HG03159 (cell line): ENCODE measurements around the gene SVBP.

Experiments
- ATAC-seq: cut with Tn5 transposase; IDR thresholded peaks from one replicate; pipeline ENCODE4 v1.9.1; 2021; ENCODE audit warnings: mild to moderate bottlenecking, moderate library complexity; ENCODE audit not compliant: unreplicated experiment

The SVBP gene

GRCh38 chr1:42806593-42806992 is 10.6 kb downstream of the SVBP start:
- ATAC-seq: no peak

- ATAC-seq: no peak
Observed at GRCh38 chr1:42806171-42806570, 11.0 kb downstream of the SVBP start.

- no peak for ATAC-seq
Observed at GRCh38 chr1:42801832-42802473, 15.2 kb downstream of the SVBP start.

GRCh38 chr1:42797979-42798378 is 19.2 kb downstream of the SVBP start:
- no peak for ATAC-seq

- ATAC-seq: no peak
Observed at GRCh38 chr1:42797414-42797813, 19.8 kb downstream of the SVBP start.

GRCh38 chr1:42793824-42794223 is 23.4 kb downstream of the SVBP start:
- no peak for ATAC-seq

GRCh38 chr1:42788021-42788420 is 29.2 kb downstream of the SVBP start:
- no peak for ATAC-seq

- no peak for ATAC-seq
Observed at GRCh38 chr1:42786097-42786496, 31.1 kb downstream of the SVBP start.

GRCh38 chr1:42784946-42785693 is 32.1 kb downstream of the SVBP start, which contains the start of gene TMEM269:
Gene TMEM269, plus strand, starts transcription at chr1:42784991. Its CDS starts 4,903 bp downstream, at chr1:42789894.
- no peak for ATAC-seq

- ATAC-seq: no peak
Observed at GRCh38 chr1:42784547-42784945, 32.7 kb downstream of the SVBP start.

GRCh38 chr1:42783092-42783491 is 34.1 kb downstream of the SVBP start:
- ATAC-seq: no peak

GRCh38 chr1:42780176-42780575 is 37.0 kb downstream of the SVBP start:
- no peak for ATAC-seq

GRCh38 chr1:42779725-42780124 is 37.5 kb downstream of the SVBP start:
- ATAC-seq: no peak

- no peak for ATAC-seq
Observed at GRCh38 chr1:42777852-42778251, 39.3 kb downstream of the SVBP start.

- ATAC-seq: no peak
Observed at GRCh38 chr1:42776502-42776901, 40.7 kb downstream of the SVBP start.

- no peak for ATAC-seq
Observed at GRCh38 chr1:42774928-42775526, 42.2 kb downstream of the SVBP start.

GRCh38 chr1:42773420-42773819 is 43.8 kb downstream of the SVBP start:
- ATAC-seq: no peak

GRCh38 chr1:42769811-42770210 is 47.4 kb downstream of the SVBP start:
- ATAC-seq: no peak

GRCh38 chr1:42768172-42768571 is 49.0 kb downstream of the SVBP start:
- ATAC-seq: no peak

GRCh38 chr1:42767510-42768000 is 49.6 kb downstream of the SVBP start:
- ATAC-seq: peak; percentile 24

- peak; percentile 85 for ATAC-seq
Observed at GRCh38 chr1:42766741-42767509, 50.3 kb downstream of the SVBP start, which contains the start of the genes C1orf50 and P3H1. Gene C1orf50, plus strand, starts transcription at chr1:42767249. Its CDS starts 63 bp downstream, at chr1:42767312. Gene P3H1, minus strand, starts transcription at chr1:42767028. Its CDS starts 57 bp downstream, at chr1:42766971.
